HG03575 (cell line): ENCODE results near the gene EIF2S2.
"Not testable (repeated sequence)": the region's sequence is repeated elsewhere in the genome, so short reads cannot be mapped to it uniquely, and the experiment has no call there.

ENCODE experiments used
- ATAC-seq: cut with Tn5 transposase; IDR thresholded peaks from one replicate; pipeline ENCODE4 v1.9.1; 2021; ENCODE audit not compliant: unreplicated experiment, insufficient number of reproducible peaks, low FRiP score; ENCODE audit errors: extremely low read depth

Gene EIF2S2

GRCh38 chr20:34111702-34112599 lies at the start of gene EIF2S2:
TSS of gene EIF2S2 (minus strand) at chr20:34112243. CDS start at chr20:34112110, 133 bp downstream.
- peak; percentile 87 for ATAC-seq

DNA sequence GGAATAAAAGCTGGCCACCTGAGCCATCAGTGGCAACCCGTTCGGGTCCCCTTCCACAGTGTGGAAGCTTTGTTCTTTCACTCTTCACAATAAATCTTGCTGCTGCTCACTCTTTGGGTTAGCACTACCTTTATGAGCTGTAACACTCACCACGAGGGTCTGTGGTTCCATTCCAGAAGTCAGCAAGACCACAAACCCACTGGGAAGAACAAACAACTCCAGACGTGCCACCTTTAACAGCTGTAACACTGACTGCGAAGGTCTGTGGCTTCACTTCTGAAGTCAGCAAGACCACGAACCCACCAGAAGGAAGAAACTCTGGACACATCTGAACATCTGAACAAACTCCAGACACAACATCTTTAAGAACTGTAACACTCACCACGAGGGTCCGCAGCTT lies 45.7 kb upstream of the EIF2S2 start:
- not testable (repeated sequence) for ATAC-seq

GRCh38 chr20:34155836-34156235 lies 43.8 kb upstream of the EIF2S2 start:
- no peak for ATAC-seq

- ATAC-seq = not testable (repeated sequence)
Observed at GRCh38 chr20:34153169-34153568, 41.1 kb upstream of the EIF2S2 start.

DNA sequence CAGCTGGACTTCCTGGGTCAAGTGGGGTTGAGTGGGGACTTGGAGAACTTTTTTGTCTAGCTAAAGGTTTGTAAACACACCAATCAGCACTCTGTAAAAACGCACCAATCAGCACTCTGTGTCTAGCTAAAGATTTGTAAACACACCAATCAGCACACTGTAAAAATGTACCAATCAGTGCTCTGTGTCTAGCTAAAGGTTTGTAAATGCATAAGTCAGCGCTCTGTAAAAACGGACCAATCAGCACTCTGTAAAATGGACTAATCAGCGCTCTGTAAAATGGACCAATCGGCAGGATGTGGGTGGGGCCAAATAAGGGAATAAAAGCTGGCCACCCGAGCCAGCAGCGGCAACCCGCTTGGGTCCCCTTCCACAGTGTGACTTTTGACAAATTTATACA lies 40.0 kb upstream of the EIF2S2 start:
- ATAC-seq = not testable (repeated sequence)

GRCh38 chr20:34150306-34151000 lies 38.4 kb upstream of the EIF2S2 start:
- ATAC-seq = no peak

DNA sequence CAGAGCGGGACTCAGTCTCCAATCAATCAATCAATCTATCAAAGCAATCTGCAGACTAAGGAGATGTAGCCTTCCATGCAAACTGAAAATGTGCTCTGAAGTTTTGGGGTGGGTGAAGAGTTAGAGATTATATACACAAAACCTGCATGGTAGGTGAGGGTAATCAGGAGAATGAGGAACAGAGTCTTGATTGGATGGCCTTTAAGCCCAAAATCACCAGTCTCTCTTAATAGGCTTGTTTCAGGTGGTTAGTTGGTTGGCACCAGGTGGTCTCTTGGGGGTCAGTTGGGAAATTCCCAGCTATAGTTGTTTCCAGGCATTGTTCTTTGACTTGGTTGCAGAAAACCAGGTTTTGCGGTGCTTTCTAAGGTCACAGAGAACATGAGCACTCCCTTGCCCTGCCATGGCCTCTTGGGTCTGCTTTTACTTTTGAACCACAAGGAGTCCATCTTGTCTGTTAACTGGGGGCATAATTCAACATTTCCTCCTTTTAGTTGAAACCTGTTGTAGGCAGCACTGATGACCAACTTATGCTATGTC lies 33.3 kb upstream of the EIF2S2 start:
- ATAC-seq = no peak

GRCh38 chr20:34143951-34144350 lies 31.9 kb upstream of the EIF2S2 start:
- ATAC-seq = no peak

DNA sequence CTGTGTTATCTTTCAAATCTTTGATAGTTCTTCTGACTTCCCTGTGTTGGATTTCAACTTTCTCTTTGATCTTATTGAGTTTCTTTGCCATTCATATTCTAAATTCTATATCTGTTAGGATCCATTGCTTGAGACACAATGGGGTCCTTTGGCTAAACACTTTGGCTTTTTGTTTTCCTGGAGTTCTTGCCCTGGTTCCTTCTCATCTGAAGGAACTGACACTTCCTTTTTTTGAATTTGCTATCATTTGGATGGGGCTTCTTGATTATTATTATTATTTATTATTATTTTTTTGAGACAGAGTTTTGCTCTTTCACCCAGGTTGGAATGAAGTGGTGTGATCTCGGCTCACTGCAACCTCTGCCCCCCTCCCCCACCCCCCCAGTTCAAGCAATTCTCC lies 30.1 kb upstream of the EIF2S2 start:
- ATAC-seq = no peak

GRCh38 chr20:34141293-34141692 lies 29.2 kb upstream of the EIF2S2 start:
- no peak for ATAC-seq

- ATAC-seq = not testable (repeated sequence)
Observed at GRCh38 chr20:34135525-34136275, 23.7 kb upstream of the EIF2S2 start.

DNA sequence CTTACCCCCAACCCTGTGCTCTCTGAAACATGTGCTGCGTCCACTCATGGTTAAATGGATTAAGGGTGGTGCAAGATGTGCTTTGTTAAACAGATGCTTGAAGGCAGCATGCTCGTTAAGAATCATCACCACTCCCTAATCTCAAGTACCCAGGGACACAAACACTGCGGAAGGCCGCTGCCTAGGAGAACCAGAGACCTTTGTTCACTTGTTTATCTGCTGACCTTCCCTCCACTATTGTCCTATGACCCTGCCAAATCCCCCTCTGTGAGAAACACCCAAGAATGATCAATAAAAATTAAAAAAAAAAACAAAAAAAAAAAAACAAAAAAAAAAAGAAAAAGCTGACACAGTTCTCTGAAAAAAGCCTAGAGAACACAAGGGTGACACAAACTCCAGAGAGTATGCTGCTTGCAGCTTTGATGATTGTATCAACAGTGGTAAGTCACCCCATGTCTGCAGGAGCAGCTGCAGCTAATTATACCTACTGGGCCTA lies 21.4 kb upstream of the EIF2S2 start:
- not testable (repeated sequence) for ATAC-seq

DNA sequence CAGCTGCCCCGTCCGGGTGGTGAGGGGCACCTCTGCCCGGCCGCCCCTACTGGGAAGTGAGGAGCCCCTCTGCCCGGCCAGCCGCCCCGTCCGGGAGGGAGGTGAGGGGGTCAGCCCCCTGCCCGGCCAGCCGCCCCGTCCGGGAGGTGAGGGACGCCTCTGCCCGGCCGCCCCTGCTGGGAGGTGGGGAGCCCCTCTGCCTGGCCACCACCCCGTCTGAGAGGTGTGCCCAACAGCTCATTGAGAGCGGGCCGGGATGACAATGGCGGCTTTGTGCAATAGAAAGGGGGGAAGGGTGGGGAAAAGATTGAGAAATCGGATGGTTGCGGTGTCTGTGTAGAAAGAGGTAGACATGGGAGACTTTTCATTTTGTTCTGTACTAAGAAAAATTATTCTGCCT lies 20.9 kb upstream of the EIF2S2 start:
- ATAC-seq = not testable (repeated sequence)

GRCh38 chr20:34132491-34132890 lies 20.4 kb upstream of the EIF2S2 start:
- not testable (repeated sequence) for ATAC-seq

- ATAC-seq = no peak
Observed at GRCh38 chr20:34131491-34131890, 19.4 kb upstream of the EIF2S2 start.

GRCh38 chr20:34129518-34130162 lies 17.6 kb upstream of the EIF2S2 start:
- ATAC-seq = no peak

GRCh38 chr20:34127792-34128191 lies 15.7 kb upstream of the EIF2S2 start:
- no peak for ATAC-seq

GRCh38 chr20:34124469-34125249 lies 12.6 kb upstream of the EIF2S2 start:
- ATAC-seq = no peak
